IPS DF 4.7 (cell line): ENCODE results near the gene HMG20B.
"Not testable (repeated sequence)": the region's sequence is repeated elsewhere in the genome, so short reads cannot be mapped to it uniquely, and the experiment has no call there.

ENCODE experiments used
- DNase-seq: peaks from one replicate; pipeline ENCODE4 v3.0.0-alpha.2; 2013; ENCODE audit warnings: low spot score; ENCODE audit errors: extremely low read depth

The HMG20B gene

DNA sequence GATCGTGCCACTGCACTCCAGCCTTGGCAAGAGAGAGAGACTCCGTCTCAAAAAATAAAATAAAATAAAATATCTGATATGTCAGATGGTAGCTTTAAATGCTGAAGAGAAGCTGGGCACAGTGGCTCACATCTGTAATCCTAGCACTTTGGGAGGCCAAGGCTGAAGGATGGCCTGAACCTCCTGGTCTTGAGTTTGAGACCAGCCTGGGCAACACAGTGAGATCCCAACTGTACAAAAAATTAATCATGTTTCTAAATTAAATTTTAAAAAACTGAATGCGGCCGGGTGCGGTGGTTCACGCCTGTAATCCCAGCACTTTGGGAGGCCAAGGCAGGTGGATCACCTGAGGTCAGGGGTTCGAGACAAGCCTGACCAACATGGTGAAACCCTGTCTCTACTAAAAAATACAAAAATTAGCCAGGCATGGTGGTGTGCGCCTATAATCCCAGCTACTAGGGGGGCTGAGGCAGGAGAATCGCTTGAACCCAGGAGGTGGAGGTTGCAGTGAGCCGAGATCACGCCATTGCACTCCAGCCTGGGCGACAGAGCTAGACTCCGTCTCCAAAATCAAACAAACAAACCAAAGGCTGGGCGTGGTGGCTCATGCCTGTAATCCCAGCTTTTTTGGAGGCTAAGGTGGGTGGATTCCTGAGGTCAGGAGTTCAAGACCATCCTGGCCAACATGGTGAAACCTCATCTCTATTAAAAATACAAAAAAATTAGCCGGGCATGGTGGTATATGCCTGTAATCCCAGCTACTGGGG, 11.5 kb downstream of the HMG20B start:
- DNase-seq = not testable (repeated sequence)

DNA sequence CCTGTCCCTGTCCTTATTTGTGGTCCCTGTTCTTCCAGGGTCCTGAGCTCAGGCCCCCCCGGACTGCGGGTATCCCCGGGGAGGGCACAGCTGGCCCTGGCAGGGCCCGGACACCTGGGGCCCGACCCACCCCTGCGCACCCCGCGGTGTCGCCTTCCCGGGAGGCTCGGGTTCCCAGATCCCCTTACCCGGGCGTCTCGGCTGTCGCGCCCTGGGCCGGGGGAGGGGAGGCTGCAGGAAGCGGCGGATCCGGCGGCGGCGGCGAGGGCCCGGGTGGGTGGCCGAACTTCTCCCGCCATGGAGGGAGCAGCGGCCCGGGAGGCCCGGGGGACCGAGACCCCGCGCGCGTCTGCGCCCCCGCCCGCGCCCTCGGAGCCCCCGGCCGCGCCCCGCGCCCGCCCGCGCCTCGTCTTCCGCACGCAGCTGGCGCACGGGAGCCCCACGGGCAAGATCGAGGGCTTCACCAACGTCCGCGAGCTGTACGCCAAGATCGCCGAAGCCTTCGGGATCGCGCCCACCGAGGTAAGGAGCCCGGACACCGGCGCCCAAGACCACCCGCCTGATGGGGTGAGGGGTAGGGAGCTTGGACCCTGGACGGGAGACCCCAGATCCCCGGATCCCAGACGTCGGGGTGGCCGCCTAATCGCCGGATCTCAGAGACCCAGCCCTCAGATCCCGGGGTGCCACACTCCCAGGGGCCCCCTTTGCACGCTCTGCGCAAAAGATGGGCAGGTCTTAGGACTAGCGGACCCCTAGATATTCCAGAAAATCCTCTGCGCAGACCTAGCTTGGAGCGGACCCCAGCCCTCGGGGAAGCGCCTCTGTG, 12.8 kb downstream of the HMG20B start, which contains the start of gene GIPC3:
GIPC3 (plus strand) TSS at position 178 of the 826 bp plus-strand sequence; CDS start at position 298, 120 bp downstream.
- DNase-seq = no peak

DNA sequence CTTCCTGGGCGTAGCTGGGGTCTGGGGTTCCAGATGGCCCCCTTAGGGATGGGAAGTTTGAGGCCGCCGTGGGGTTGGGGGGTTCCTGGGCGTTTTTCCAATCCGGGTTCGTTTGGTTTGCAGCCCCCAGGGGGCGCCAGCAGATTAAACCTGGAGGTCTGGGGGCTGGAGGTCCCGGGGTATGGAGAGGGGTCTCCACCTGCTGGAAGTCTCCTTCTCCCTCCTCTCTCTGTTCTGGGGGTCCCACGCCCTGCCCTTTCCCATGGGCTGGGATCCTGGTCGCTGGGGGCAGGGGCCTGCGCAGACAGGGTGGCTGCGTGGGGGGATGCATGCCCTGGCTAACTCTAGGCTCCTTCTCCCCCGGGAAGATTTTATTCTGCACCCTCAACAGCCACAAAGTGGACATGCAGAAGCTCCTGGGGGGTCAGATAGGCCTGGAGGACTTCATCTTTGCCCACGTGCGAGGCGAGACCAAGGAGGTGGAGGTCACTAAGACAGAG, 13.4 kb downstream of the HMG20B start:
- no peak for DNase-seq

DNA sequence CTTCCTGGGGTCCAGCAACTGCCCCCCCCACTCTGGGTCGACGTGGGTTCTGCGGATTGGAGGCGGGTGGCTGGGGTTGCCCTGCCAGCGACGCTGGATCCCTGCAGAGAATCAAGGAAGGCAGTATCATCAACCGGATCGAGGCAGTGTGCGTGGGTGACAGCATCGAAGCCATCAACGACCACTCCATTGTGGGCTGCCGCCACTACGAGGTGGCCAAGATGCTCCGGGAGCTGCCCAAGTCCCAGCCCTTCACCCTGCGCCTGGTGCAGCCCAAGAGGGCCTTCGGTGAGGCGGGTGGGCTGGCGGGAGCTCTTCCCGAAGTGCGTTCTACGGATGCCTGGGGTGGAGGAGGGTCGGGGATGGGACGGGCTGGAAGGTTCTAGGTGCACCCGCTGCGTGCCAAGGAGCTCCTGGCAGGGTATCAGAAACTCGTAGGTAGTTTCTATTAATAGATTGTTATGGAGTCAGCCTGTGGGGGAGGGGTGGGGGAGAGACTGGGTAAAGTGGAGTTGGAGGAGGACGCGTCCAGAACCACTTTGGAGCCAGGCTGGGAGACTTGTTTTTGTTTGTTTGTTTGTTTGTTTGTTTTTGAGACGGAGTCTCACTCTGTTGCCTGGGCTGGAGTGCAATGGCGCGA, 14.1 kb downstream of the HMG20B start:
- DNase-seq = no peak

DNA sequence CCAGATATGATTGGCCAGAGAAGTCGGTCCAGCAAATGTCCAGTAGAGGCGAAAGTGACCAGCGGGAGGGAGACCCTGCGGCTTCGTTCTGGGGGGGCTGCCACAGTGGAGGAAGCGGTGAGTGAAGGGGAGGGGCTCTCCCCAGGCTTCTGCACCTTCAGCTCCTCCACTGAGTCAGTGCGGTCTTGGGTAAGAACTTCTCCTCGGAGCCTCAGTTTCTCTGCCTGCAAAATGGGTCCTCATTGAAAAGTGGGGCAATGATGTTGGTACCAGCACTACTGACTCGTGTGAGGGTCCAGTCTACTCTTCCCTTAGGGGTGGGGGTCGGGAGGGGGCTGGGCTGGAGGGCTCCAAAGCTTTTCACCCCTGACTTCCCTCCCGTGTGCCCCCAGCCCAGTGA, 16.7 kb downstream of the HMG20B start:
- DNase-seq = no peak

DNA sequence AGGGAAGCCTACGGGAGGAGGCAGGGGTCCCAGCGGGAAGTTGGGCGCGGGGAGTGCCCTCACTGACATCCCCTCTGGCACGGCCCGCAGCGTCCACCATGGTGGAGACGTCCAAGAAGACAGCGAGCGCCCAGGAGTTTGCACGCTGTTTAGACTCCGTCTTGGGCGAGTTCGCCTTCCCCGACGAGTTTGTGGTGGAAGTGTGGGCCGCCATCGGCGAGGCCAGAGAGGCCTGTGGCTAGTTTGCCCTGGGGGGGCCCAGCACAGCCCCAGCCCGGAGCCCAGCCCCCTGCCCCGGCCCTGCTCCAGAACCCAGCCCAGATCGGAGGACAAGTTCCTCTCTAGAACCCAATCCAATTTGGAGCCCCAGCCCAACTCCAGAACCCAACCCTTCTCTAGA, 17.2 kb downstream of the HMG20B start:
- no peak for DNase-seq

DNA sequence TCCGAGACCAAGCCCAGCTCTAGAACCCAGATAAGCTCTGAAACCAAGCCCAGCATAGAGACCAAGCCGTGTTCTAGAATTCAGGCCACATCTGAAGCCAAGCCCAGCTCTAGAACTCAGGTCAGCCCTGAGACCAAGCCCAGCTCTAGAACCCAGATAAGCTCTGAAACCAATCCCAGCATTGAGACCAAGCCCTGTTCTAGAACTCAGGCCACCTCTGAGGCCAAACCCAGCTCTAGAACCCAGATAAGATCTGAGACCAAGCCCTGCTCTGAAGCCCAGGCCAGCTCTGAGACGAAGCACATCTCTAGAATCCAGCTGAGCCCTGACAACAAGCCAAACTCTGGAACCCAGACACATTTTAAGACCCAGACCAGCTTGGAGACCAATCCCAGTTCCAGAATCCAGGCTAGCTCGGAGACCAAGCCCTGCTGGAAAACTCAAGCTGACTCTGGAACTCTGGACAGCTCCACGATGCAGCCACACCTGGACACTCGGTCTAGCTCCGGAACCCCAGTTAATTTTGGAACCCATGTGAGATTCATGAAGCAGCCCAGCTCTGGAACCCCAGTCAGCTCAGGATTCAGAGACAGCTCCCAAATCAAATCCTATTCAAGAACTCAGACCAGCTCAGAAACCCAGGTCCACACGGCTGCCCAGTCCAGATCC, 18.4 kb downstream of the HMG20B start:
- no peak for DNase-seq

DNA sequence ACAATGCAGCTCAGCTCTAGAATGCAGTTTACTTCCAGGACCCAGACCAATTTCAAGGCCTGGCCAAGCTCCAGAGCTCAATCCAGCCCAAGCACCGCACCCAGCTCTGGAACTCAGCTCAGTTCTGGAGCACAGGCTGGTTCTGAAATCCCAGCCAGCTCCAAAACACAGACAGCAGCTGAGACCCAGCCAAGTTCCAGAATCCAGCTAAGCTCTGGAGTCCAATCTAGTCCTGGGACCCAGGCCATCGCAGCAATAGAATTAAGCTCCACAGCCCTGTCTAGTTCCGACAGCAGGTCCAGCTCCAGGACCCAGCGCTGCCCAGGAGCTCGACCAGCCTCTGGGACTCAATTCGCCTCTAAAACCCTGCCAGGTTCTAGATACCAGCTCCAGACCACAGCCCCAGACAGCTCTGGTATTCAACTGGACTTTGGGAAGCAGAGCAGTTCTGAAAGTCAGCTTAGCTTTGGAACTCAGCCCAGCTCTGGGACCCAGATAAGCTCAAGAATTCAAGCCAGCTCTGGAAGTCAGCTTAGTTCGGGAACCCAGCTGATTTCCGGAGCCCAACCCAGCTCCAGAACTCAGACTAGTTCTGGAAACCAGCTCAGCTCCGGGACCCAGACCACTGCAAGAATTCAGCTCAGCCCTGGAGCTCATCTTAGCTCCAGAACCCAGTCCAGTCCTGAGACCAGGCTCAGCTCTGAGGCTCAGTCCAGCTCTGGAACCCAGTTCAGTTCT, 19.3 kb downstream of the HMG20B start:
- DNase-seq = no peak

DNA sequence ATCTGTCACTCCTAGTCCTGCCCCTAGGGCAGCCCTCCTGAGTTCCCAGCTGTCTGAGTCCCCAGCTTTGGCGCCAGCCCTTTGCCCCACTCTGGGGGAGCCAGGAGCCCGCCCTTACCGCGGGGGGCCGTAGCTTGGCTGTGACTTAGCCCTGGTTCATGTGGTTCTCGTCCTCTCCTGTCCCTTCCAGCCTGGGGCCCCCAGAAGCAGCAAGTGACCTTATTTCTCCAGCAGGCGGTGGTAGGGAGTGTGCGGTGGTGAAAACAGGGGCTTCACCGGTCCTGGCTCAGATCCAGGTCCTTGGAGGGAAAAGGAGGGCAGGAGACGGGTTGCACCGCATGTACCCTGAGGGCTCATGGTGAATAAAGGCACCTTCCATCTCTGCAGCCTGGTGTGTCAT, 20.4 kb downstream of the HMG20B start:
- no peak for DNase-seq

DNA sequence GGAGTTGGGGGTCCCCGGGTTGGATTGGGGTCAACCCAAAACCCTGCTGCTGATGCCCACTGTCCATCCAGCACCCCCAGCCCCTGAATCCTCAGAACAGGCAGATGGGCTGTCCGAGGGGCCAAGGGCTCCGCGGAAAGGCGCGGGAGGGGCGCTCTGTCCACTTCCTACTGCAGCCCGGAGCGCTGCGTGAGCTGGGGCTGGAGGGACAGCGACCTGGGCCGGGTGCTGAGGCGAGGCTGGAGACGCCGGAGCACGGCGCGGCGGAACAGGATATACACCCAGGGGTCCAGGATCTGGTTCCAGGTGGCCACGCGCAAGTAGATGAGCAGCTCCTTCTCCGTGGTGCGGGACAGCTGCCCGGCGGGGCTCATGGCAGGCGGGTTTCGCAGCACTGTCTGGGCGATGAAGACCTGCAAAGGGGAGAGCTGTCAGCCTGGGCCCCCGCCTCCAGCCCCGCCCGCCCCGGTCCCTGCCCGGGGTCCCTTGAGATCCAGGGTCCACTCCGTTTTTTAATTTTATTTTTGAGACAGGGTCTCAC, 22.8 kb downstream of the HMG20B start:
- DNase-seq = no peak

DNA sequence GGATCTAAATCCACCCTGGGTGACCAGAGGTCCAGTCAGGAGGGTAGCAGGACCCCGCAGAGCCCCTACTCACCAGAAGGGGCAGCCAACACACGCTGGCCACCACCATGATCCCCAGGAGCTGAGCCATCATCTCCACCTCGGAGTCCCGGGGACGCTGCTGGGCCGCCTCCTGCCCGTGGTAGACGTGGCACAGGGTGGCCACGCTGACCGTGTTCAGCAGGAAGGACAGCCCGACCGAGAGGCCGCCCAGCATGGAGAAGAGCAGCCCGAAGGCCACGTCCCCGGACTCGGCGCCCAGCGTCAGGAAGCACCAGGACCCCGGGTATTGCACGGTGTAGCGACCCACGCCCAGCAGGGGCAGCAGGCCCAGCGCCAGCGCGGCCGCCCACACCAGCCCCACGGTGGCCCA, 27.0 kb downstream of the HMG20B start:
- no peak for DNase-seq

DNA sequence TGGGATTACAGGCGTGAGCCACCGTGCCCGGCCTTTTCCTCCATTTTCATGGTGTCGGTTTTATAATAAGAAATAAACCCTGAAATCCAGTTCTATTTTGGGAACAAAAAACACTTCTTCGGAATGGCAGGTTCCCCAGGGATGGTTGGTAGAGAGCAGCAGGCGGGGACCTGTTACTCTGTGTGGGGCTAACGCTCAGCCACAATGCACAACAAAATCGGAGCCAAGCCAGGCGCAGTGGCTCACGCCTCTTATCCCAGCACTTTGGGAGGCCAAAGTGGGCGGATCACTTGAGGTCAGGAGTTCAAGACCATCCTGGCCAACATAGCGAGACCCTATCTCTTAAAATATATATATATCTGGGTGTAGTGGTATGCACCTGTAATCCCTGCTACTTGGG, 28.3 kb downstream of the HMG20B start:
- DNase-seq = no peak

DNA sequence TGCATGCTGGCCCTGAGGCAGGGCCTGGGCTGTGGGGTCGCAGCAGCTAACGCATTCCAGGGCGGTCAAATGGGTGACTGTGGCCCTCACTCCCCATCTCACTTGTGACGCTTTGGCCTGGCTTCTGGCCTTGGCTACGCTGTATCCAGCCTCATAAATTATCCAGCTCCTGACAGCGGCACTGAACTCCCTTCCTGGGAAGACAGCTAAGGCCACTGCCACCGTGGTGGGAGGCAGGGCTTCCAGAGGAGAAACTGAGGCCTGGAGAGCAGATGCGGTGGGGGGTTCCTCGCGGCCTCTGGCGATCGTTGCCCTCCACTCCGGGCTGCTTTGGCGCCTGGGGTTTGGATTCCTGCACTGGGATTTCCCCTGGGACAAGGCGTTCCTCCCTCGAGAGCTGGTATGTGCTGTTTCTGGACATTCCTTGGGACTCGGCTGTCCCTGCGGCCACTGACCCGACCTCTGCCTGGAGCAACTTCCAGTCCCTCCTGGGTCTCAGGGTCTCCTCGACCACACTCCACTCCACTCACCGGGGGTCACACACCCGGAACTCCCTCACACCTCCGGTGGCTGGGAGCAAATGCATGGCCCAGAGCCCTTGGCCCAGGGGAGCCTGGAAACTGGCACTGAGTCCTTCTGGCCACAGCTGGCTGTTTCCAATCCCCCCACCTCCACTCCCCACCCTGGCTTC, 30.5 kb downstream of the HMG20B start:
- no peak for DNase-seq

DNA sequence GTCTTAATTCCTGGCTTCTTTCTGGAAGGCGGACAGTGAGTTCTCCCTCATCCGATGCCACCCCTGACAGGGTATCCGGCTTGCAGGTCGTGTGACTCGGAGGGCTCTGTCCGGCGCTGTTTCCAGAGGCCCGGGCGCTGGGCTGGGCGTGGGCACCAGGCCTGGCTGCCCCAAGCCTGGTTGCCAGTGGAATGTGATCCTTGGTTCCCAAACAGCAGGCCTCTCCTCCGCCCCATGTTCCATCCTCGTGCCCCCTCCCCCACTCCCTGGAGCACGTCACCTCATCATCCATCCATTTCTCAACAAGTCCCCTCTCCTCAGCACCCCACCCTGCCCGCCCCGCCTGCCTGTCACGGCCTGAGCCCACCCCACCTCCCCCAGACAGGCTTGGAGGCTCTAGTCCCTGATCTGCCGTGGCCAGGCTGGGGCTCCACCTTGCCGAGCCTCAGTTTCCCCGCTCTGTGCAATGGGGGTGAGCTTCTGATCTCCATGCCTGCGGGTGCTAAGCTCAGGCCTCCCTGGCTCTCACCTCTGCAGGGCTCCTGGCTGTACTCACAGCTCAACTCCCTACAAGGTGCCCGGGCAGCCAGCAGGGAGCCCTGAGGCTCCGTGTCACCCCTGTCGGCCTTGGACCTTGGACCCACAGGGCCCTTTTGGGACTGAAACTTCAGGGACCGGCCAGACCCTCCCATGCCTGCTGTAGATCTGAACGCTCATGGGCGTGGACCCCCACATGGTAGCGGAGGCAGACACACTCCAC, 31.7 kb downstream of the HMG20B start:
- DNase-seq = no peak

DNA sequence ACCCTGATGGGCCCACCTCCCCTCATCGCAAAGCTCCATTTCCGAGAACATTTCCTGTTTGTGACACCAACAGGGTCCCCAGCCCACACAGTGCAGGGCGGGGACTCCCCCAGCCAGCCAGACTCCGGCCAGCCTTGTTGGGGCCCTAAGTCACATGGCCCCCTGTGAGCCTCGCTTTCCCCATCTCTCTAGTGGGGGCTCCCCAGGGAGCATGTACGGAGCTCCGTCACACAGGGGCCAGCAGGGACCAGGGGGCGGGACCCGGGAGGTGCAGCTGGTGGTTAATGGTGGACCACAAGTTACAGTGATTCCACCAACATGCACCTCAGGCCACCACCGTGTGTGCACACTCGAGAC, 32.2 kb downstream of the HMG20B start:
- no peak for DNase-seq

DNA sequence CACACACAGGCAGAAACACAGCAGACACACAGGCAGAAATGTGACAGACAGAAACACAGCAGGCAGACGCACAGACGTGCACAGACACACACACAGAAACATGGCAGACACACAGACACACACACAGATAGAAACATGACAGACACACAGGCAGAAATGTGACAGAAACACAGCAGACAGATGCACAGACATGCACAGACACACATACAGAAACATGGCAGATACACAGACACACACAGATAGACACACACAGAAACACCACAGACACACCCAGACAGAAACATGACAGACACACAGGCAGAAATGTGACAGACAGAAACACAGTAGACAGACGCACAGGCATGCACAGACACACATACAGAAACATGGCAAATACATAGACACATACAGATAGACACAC, 32.6 kb downstream of the HMG20B start:
- no peak for DNase-seq

DNA sequence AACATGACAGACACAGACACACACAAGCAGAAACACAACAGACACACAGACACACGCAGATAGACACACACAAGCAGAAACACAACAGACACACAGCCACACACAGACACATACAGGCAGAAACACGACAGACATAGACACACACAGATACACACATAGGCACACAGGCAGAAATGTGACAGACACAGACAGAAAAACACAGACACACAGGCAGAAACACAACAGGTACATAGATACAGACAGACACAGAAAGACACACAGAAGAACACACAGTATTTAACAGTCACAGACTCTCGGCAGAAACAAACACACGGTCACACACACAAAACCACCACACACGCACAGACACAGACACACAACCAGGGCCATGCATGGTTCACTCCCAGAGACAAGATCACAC, 33.0 kb downstream of the HMG20B start:
- DNase-seq = no peak

DNA sequence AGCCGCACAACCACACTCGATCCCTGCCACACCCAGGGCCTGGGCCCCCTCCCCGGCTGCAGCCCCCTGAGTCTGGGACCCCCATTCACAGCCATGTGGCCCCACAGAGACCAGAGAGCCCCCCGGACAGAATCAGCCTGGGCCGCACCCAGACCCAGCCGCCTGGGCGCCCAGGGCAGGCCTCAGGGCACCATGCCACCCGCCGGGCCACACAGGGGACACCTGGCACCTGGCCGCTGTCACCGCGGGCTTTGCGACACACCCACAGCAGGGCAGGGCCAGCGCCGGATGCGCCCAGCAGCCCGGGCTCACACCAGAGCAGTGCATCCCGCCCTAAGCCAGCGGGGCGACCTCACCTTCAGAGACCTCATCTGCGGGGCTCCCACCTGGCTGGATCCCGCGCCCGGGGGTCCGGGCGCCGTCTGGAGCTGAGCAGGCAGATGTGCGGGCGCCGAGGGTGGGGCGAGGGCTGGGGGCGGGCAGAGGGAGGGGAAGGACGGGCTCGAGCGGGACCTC, 33.5 kb downstream of the HMG20B start:
- DNase-seq = no peak

DNA sequence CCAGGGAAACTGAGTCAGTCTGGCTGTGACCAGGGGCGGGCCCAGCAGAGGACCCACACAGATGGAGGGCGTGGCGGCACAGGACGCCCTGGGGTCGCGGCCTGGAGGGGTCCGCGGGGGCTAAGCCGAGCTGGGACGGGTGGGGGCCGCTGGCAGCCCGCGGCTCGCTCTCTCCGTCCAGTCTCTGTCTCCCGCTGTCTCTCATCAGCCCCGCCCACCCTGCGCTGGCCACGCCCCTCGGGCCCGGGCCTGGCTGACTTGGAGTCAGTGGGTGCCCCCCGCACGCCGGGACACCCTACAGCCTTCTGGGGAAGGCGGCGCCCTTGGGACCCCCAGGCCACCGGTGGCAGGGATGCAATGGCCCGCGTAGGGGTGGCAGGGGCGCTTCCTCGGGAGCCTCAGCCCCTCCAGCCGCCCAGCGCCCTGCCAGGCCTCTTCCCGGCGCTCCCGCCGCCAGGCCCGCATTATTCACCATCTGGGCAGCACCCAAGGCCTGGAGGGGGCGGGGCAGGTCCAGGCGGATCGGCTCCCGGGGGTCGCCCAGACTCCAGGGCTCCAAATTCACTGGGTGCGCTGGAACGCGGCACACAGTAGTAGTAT, 34.0 kb downstream of the HMG20B start, which contains the start of gene TBXA2R:
TBXA2R (minus strand) TSS at position 186 of the 600 bp plus-strand sequence. CDS start 6,241 bp downstream, outside the sequence.
- no peak for DNase-seq
